ENCODE data around the gene LAMA3. TPM values are rescaled to one million over a fixed set of nuclear protein-coding genes. Genes with fewer than 3 reads are reported as not detected.
A peak's percentile ranks its signal among the peaks of the same experiment; 100 is the strongest.

LAMA3 gene
- total RNA-seq, 1 donor from 2014 or later, result 0.47 TPM

- H3K27me3 ChIP-seq, result no peaks in the 10 kb centered on the region
- no peak overlapping the region for H2AFZ ChIP-seq (replicated peaks)
- H3K36me3 ChIP-seq, result no peaks in the 10 kb centered on the region
- Mint-ChIP-seq H3K27me3 (ENCODE audit: insufficient read depth, low read depth) (peaks cover 10% of the 10 kb centered on the region), H3K27ac (no peak overlapping the region), H3K4me1 (peaks cover 22% of the 10 kb centered on the region), H3K9me3 (no peaks in the 10 kb centered on the region), H3K4me3 (no peak overlapping the region), H3K36me3 (no peaks in the 10 kb centered on the region)
- TF ChIP-seq EZH2 (IDR thresholded peaks at IDR 0.05) (no peak), EZH2phosphoT487 (IDR thresholded peaks at IDR 0.05) (no peak), CTCF (IDR thresholded peaks at IDR 0.05) (no peak)
- H4K20me1 ChIP-seq (ENCODE audit: low read depth), result no peaks in the 10 kb centered on the region
- no peak overlapping the region for H3K27ac ChIP-seq
- no peak overlapping the region for H3K4me3 ChIP-seq
- H3K4me2 ChIP-seq, result peak overlapping the region; percentile 53
- peaks cover 23% of the 10 kb centered on the region for H3K4me1 ChIP-seq
- H3K9me3 ChIP-seq (ENCODE audit: low read depth), result no peaks in the 10 kb centered on the region
- H3K79me2 ChIP-seq (ENCODE audit: low read depth), result no peaks in the 10 kb centered on the region
- H3K9ac ChIP-seq, result no peak overlapping the region
- DNase-seq (ENCODE audit: low spot score), result no peak
- H3F3A ChIP-seq (ENCODE audit: low read depth), result peaks cover 11% of the 10 kb centered on the region
These were observed 260.6 kb downstream of the LAMA3 start for GRCh38 chr18:23949863-23950262.

GRCh38 chr18:23950644-23951043 lies 261.4 kb downstream of the LAMA3 start:
- no peaks in the 10 kb centered on the region for H3K27me3 ChIP-seq
- peaks cover 10% of the 10 kb centered on the region for H3K27me3 Mint-ChIP-seq (ENCODE audit: insufficient read depth, low read depth)
- H3K9me3 Mint-ChIP-seq, result no peaks in the 10 kb centered on the region
- no peak overlapping the region for H3K4me3 ChIP-seq
- peaks cover 23% of the 10 kb centered on the region for H3K4me1 ChIP-seq
- H3K36me3 ChIP-seq, result no peaks in the 10 kb centered on the region
- peak overlapping the region; percentile 53 for H3K4me2 ChIP-seq
- H3K79me2 ChIP-seq (ENCODE audit: low read depth), result no peaks in the 10 kb centered on the region
- H3K9me3 ChIP-seq (ENCODE audit: low read depth), result no peaks in the 10 kb centered on the region
- H2AFZ ChIP-seq (replicated peaks), result no peak overlapping the region
- no peaks in the 10 kb centered on the region for H3K36me3 Mint-ChIP-seq
- H3K4me3 Mint-ChIP-seq, result no peak overlapping the region
- H3F3A ChIP-seq (ENCODE audit: low read depth), result peaks cover 11% of the 10 kb centered on the region
- H3K27ac Mint-ChIP-seq, result no peak overlapping the region
- peaks cover 17% of the 10 kb centered on the region for H3K4me1 Mint-ChIP-seq
- no peak overlapping the region for H3K9ac ChIP-seq
- no peaks in the 10 kb centered on the region for H4K20me1 ChIP-seq (ENCODE audit: low read depth)
- no peak overlapping the region for H3K27ac ChIP-seq
- DNase-seq (ENCODE audit: low spot score), result peak; percentile 44
- TF ChIP-seq CTCF (IDR thresholded peaks at IDR 0.05) (no peak), EZH2phosphoT487 (IDR thresholded peaks at IDR 0.05) (no peak), EZH2 (IDR thresholded peaks at IDR 0.05) (no peak)

- Histone ChIP-seq H3K4me1 (peaks cover 23% of the 10 kb centered on the region), H3K9ac (no peak overlapping the region), H3K4me2 (peak overlapping the region; percentile 53), H3K27me3 (no peaks in the 10 kb centered on the region), H3K4me3 (no peak overlapping the region), H3K36me3 (no peaks in the 10 kb centered on the region), H4K20me1 (ENCODE audit: low read depth) (no peaks in the 10 kb centered on the region), H3K27ac (no peak overlapping the region), H3F3A (ENCODE audit: low read depth) (peaks cover 11% of the 10 kb centered on the region), H3K79me2 (ENCODE audit: low read depth) (no peaks in the 10 kb centered on the region), H2AFZ (replicated peaks) (no peak overlapping the region), H3K9me3 (ENCODE audit: low read depth) (no peaks in the 10 kb centered on the region)
- Mint-ChIP-seq H3K27ac (no peak overlapping the region), H3K4me3 (no peak overlapping the region), H3K4me1 (peaks cover 15% of the 10 kb centered on the region), H3K36me3 (no peaks in the 10 kb centered on the region), H3K9me3 (no peaks in the 10 kb centered on the region), H3K27me3 (ENCODE audit: insufficient read depth, low read depth) (peaks cover 11% of the 10 kb centered on the region)
- no peak for TF ChIP-seq EZH2phosphoT487 (IDR thresholded peaks at IDR 0.05)
- TF ChIP-seq CTCF (IDR thresholded peaks at IDR 0.05), result no peak
- TF ChIP-seq EZH2 (IDR thresholded peaks at IDR 0.05), result no peak
- DNase-seq (ENCODE audit: low spot score), result no peak
These were observed 262.0 kb downstream of the LAMA3 start for GRCh38 chr18:23951206-23951605.

Measured in neural progenitor cell (in vitro differentiated cells).